ENCODE results near the gene TESK1. TPM values are rescaled to one million over a fixed set of nuclear protein-coding genes. Genes with fewer than 3 reads are reported as not detected.
A peak's percentile ranks its signal among the peaks of the same experiment; 100 is the strongest.

Gene TESK1, protein sequence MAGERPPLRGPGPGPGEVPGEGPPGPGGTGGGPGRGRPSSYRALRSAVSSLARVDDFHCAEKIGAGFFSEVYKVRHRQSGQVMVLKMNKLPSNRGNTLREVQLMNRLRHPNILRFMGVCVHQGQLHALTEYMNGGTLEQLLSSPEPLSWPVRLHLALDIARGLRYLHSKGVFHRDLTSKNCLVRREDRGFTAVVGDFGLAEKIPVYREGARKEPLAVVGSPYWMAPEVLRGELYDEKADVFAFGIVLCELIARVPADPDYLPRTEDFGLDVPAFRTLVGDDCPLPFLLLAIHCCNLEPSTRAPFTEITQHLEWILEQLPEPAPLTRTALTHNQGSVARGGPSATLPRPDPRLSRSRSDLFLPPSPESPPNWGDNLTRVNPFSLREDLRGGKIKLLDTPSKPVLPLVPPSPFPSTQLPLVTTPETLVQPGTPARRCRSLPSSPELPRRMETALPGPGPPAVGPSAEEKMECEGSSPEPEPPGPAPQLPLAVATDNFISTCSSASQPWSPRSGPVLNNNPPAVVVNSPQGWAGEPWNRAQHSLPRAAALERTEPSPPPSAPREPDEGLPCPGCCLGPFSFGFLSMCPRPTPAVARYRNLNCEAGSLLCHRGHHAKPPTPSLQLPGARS
- total RNA-seq: 10 to 100 TPM; 34.3 to 41.1 TPM

DNA sequence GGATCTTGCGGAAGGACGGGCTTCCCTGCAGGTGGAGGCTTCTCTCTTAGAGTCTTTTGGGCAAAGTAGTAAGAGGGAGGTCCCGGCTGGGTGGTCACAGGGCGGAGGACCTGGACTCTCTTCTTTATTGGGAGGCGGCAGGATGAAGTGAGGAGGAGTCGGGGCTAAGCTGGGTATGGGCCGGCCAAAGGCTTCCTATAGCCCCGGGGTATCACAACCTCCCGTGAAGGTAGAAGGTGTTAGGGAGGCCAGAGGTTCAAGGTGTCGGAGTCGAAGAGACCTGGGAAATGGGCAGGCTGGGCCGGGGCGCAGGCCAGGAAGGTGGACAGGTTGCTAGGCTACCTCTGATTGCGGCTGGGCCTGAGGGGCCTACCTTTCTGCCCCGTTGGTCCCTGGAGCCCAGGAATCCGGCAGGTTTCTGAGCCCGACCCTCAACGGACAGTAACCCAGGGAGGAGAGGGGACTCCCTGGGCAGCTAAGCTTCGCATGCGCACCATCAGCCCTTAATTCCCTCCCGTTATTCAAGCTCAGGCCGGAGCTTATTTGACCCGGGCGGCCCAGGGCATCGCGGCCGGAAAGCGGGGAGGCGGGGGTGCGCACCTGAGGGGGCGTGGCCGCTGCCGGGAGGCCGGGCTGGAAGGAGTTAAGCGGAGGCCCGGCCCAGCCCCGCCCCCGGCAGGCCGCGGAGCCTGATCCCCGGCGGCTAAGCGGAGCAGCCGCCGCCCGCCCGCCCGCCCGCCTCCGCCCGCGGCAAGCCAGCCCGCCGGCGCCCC is at the start of gene TESK1:
Gene TESK1, plus strand, starts transcription at position 685 of the 773 bp plus-strand sequence. CDS start 358 bp downstream, outside the sequence.
- TF ChIP-seq, protein P1, sequence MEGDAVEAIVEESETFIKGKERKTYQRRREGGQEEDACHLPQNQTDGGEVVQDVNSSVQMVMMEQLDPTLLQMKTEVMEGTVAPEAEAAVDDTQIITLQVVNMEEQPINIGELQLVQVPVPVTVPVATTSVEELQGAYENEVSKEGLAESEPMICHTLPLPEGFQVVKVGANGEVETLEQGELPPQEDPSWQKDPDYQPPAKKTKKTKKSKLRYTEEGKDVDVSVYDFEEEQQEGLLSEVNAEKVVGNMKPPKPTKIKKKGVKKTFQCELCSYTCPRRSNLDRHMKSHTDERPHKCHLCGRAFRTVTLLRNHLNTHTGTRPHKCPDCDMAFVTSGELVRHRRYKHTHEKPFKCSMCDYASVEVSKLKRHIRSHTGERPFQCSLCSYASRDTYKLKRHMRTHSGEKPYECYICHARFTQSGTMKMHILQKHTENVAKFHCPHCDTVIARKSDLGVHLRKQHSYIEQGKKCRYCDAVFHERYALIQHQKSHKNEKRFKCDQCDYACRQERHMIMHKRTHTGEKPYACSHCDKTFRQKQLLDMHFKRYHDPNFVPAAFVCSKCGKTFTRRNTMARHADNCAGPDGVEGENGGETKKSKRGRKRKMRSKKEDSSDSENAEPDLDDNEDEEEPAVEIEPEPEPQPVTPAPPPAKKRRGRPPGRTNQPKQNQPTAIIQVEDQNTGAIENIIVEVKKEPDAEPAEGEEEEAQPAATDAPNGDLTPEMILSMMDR (IDR thresholded peaks at IDR 0.05): no peak
- peak; percentile 83 for DNase-seq
- H3K27ac ChIP-seq: peak within 1 kb of the TSS; percentile 88
- peak within 1 kb of the TSS; percentile 80 to 98 for H3K9ac ChIP-seq (ENCODE audit: low read depth in 2 of 2, low read length in 2 of 2)
- no peaks in the 10 kb centered on the region for H3K9me3 ChIP-seq
- peaks cover 7% of the 10 kb centered on the region for H3K4me1 ChIP-seq
- intact Hi-C loops (cut with DNase I): no loop called here
- H3K27me3 ChIP-seq: no peaks in the 10 kb centered on the region
- no peaks in the 10 kb centered on the region for H3K36me3 ChIP-seq
- H3K4me3 ChIP-seq: peak within 1 kb of the TSS; percentile 78

DNA sequence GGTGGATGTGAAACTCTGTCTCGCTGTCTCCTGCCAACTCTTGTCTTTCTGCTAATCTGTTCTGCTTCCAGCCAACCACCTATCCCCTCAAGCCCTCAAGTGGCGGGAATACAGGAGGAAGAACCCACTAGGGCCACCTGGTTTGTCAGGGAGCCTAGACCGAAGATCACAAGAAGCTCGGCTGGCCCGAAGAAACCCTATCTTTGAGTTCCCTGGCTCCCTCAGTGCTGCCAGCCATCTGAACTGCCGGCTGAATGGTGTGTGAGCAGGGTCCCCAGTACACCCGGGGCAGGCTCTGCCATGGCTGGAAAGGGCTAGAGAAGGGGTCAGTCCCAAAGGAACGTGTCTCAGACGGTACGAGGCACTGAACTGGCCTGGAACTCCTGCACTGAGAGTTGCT is 49.2 kb upstream of the TESK1 start:
- Histone ChIP-seq H3K36me3 (no peaks in the 10 kb centered on the region), H3K9me3 (no peaks in the 10 kb centered on the region), H3K27ac (no peak overlapping the region), H3K27me3 (no peaks in the 10 kb centered on the region), H3K4me3 (no peak overlapping the region), H3K4me1 (no peaks in the 10 kb centered on the region), H3K9ac (ENCODE audit: low read depth in 2 of 2, low read length in 2 of 2) (no peak overlapping the region)
- intact Hi-C loops (cut with DNase I): no loop called here
- no peak for DNase-seq
- TF ChIP-seq, protein P1 (IDR thresholded peaks at IDR 0.05): no peak

- intact Hi-C loops (cut with DNase I): no loop called here
- Histone ChIP-seq H3K27ac (no peak overlapping the region), H3K4me3 (no peak overlapping the region), H3K27me3 (no peaks in the 10 kb centered on the region), H3K4me1 (no peaks in the 10 kb centered on the region), H3K9me3 (no peaks in the 10 kb centered on the region), H3K9ac (ENCODE audit: low read depth in 2 of 2, low read length in 2 of 2) (no peak overlapping the region), H3K36me3 (no peaks in the 10 kb centered on the region)
- no peak for DNase-seq
- TF ChIP-seq, protein P1 (IDR thresholded peaks at IDR 0.05): no peak
Observed at GRCh38 chr9:35556776-35557175, 48.3 kb upstream of the TESK1 start.

DNA sequence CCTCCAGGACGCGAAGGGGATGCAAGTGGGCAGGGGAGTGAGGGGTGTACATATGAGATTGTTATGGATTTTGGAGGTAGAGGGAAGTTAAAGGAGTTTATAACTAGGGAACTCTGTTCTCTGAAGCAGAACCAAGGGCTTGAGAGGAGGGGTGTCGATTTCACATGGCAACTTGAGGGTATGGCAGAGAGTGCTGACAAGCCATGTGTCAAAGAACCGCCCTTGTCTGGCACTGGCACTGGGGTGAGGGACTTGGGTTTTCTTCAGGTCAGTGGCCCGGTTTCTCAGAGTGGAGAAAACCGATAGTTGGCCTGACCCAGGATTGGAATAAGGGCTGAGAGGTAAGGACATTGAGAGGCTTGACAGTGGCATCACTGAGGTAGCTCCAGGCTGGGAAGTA is 47.7 kb upstream of the TESK1 start:
- Histone ChIP-seq H3K4me3 (no peak overlapping the region), H3K36me3 (no peaks in the 10 kb centered on the region), H3K9ac (ENCODE audit: low read depth in 2 of 2, low read length in 2 of 2) (no peak overlapping the region), H3K27ac (no peak overlapping the region), H3K9me3 (no peaks in the 10 kb centered on the region), H3K27me3 (no peaks in the 10 kb centered on the region), H3K4me1 (no peaks in the 10 kb centered on the region)
- DNase-seq: no peak
- TF ChIP-seq, protein P1 (IDR thresholded peaks at IDR 0.05): no peak
- intact Hi-C loops (cut with DNase I): no loop called here

GRCh38 chr9:35558185-35558584 is 46.9 kb upstream of the TESK1 start:
- Histone ChIP-seq H3K4me1 (no peaks in the 10 kb centered on the region), H3K9ac (ENCODE audit: low read depth in 2 of 2, low read length in 2 of 2) (no peak overlapping the region), H3K27ac (no peak overlapping the region), H3K4me3 (no peak overlapping the region), H3K9me3 (no peaks in the 10 kb centered on the region), H3K27me3 (no peaks in the 10 kb centered on the region), H3K36me3 (no peaks in the 10 kb centered on the region)
- DNase-seq: no peak
- TF ChIP-seq, protein P1 (IDR thresholded peaks at IDR 0.05): no peak
- intact Hi-C loops (cut with DNase I): no loop called here

All from colonic mucosa (tissue), 4 donors.